GM12875 (cell line): Measurements from ENCODE around the gene STEAP1B.
"Not testable (repeated sequence)": the region's sequence is repeated elsewhere in the genome, so short reads cannot be mapped to it uniquely, and the experiment has no call there.

Experiments used
- H3K4me3 ChIP-seq: one replicate; pipeline ENCODE4 v1.5.1; 2011; ENCODE audit warnings: low read depth, low read length, control low read depth
- CTCF ChIP-seq: IDR thresholded peaks from 2 replicates; pipeline ENCODE4 v1.5.1; 2011; ENCODE audit warnings: low read depth, mild to moderate bottlenecking, control low read depth, inconsistent platforms, low read length, moderate library complexity, borderline replicate concordance; ENCODE audit not compliant: insufficient read depth

STEAP1B gene

GRCh38 chr7:22435720-22436119 is 64.3 kb downstream of the STEAP1B start:
- H3K4me3 ChIP-seq: no peak overlapping the region
- no peak for TF ChIP-seq CTCF

GRCh38 chr7:22435105-22435504 is 64.9 kb downstream of the STEAP1B start:
- TF ChIP-seq CTCF: no peak
- H3K4me3 ChIP-seq: no peak overlapping the region

GRCh38 chr7:22433710-22434460 is 66.1 kb downstream of the STEAP1B start:
- TF ChIP-seq CTCF: peak; percentile 27; the same call in 1 of the 2 replicates
- H3K4me3 ChIP-seq: no peak overlapping the region

- H3K4me3 ChIP-seq: not testable (repeated sequence)
These were observed 66.8 kb downstream of the STEAP1B start for GRCh38 chr7:22433165-22433700.

GRCh38 chr7:22432203-22432718 is 67.7 kb downstream of the STEAP1B start:
- TF ChIP-seq CTCF: no peak
- no peak overlapping the region for H3K4me3 ChIP-seq

GRCh38 chr7:22430457-22430856 is 69.5 kb downstream of the STEAP1B start:
- no peak for TF ChIP-seq CTCF
- no peak overlapping the region for H3K4me3 ChIP-seq

- no peak overlapping the region for H3K4me3 ChIP-seq
- no peak for TF ChIP-seq CTCF
These were observed 70.6 kb downstream of the STEAP1B start for GRCh38 chr7:22429386-22429785.

GRCh38 chr7:22427855-22428254 is 72.1 kb downstream of the STEAP1B start:
- no peak overlapping the region for H3K4me3 ChIP-seq
- no peak for TF ChIP-seq CTCF
